Upper lobe of left lung (tissue), 6 donors: ENCODE measurements around the gene TAS2R60. TPM values are rescaled to one million over a fixed set of nuclear protein-coding genes. Genes with fewer than 3 reads are reported as not detected.
A peak's percentile ranks its signal among the peaks of the same experiment; 100 is the strongest.

ENCODE experiments used
- ATAC-seq, 2 donors: fragments of 200-7000 bp; cut with Tn5 transposase; one replicate each; pipeline ENCODE4 v1.9.1; 2022; ENCODE audit warnings: mild to moderate bottlenecking in 2 of 2, moderate library complexity in 2 of 2; ENCODE audit not compliant: low FRiP score in 2 of 2
- DNase-seq, 2 donors: peaks; one replicate each; pipeline ENCODE4 v3.0.0-alpha.2; 2019 to 2020
- H3K27ac ChIP-seq, 4 donors: fragments of 200-600 bp; sonication (generic); one replicate each; pipeline ENCODE4 v1.5.1; 2016 to 2019
- H3K27me3 ChIP-seq, 4 donors: fragments of 200-600 bp; sonication (generic); one replicate each; pipeline ENCODE4 v1.5.1; 2017 to 2019
- H3K36me3 ChIP-seq, 4 donors: fragments of 200-600 bp; sonication (generic); one replicate each; pipeline ENCODE4 v1.5.1; 2016 to 2019
- H3K4me1 ChIP-seq, 4 donors: fragments of 200-600 bp; sonication (generic); one replicate each; pipeline ENCODE4 v1.5.1; 2018 to 2019
- H3K4me3 ChIP-seq, 4 donors: fragments of 200-600 bp; sonication (generic); one replicate each; pipeline ENCODE4 v1.5.1; 2017 to 2019; ENCODE audit warnings: mild to moderate bottlenecking in 2 of 4, moderate library complexity in 1 of 4
- H3K9me3 ChIP-seq, 4 donors: fragments of 200-600 bp; sonication (generic); one replicate each; pipeline ENCODE4 v1.5.1; 2018 to 2019
- CTCF ChIP-seq, 6 experiments: fragments of 450-650 bp in 4 of 6; fragments of 200-600 bp in 2 of 6; sonication (generic) in 2 of 6; IDR thresholded peaks; one replicate each; pipeline ENCODE4 v1.5.1; 2016 to 2019; ENCODE audit warnings: antibody characterized with exemption in 6 of 6
- EP300 ChIP-seq, 4 donors: sonication (generic); formaldehyde crosslinking; IDR thresholded peaks; one replicate each; pipeline ENCODE4 v1.5.1; 2017; ENCODE audit warnings: antibody characterized with exemption in 4 of 4, control low read depth in 2 of 4
- POLR2A ChIP-seq, 4 donors: fragments of 450-650 bp; IDR thresholded peaks; one replicate each; pipeline ENCODE4 v1.5.1; 2016 to 2017; ENCODE audit warnings: antibody characterized with exemption in 4 of 4, mild to moderate bottlenecking in 2 of 4
- POLR2AphosphoS5 ChIP-seq, 2 donors: sonication (generic); formaldehyde crosslinking; IDR thresholded peaks; one replicate each; pipeline ENCODE4 v1.5.1; 2017; ENCODE audit warnings: antibody characterized with exemption in 2 of 2
- WGBS, 2 donors: methylation state at CpG; one replicate each; pipeline ENCODE4 v1.1.5; 2017 to 2018; 5-methylcytosine and 5-hydroxymethylcytosine counted together
- total RNA-seq, 6 donors: library from RNA; depleted of rRNA in 4 of 6; stranded (reverse); fragments of >200 nt in 4 of 6; gene quantifications; one replicate each; pipeline versions ENCODE4 v1.1.0 to v1.2.1, GENCODE V29; 2016 to 2021
- donor health status: DM: no; HTN: no; CAD: no; lungs with moderate emphysema.
- donor health status: DM: no; HTN: yes; CAD: no; lungs with severe emphysema.

TAS2R60 gene
- total RNA-seq, 6 donors from 2014 or later, result 0.83 to 3.1 (median 1.2) TPM; not detected in 3

- TF ChIP-seq EP300 (IDR thresholded peaks at IDR 0.05) (no peak), POLR2A (IDR thresholded peaks at IDR 0.05) (no peak), POLR2AphosphoS5 (IDR thresholded peaks at IDR 0.05) (no peak), CTCF (IDR thresholded peaks at IDR 0.05) (no peak)
- H3K4me1 ChIP-seq, result peaks cover 18 to 38% (median 33%) of the 10 kb centered on the region in 4 donors
- H3K9me3 ChIP-seq, result no peaks in the 10 kb centered on the region
- no peaks in the 10 kb centered on the region for H3K27me3 ChIP-seq
- H3K27ac ChIP-seq, result peak overlapping the region; percentile 40 to 81 (median 74)
- ATAC-seq, result peak; percentile 3 to 4
- WGBS, 2 donors, result 44 to 53% methylated on average over 10 to 13 of the region's 13 CpGs
- no peaks in the 10 kb centered on the region for H3K36me3 ChIP-seq
- peak overlapping the region in 3 of 4 donors; percentile 53 to 62 (median 59) for H3K4me3 ChIP-seq
- no peak for DNase-seq
Measured at GRCh38 chr7:143407287-143408251, 35.7 kb upstream of the TAS2R60 start.

DNA sequence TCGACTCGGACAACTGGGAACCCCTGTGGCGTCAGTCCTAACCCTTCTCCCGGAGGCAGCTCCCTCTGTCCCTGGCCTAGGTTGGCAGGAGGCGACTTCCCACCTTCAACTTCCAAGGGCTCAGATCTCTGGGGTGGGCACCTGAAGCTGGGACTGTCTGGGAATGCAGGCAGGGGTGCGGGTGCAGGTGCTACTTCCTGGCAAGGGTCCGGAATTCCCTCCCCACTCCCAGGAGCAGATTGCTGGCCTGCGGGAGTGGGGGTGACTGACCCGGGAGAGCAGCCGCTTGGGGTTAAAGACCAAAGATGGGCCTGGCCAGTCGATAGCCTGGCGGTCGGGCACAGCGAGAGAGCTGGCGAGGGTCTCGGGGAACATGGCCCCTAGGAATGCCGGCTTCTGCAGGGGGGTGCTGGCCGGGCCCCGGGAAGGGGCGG lies 35.0 kb upstream of the TAS2R60 start:
- Histone ChIP-seq H3K27ac (peak overlapping the region; percentile 40 to 81 (median 74)), H3K36me3 (no peaks in the 10 kb centered on the region), H3K4me1 (peaks cover 18 to 38% (median 33%) of the 10 kb centered on the region in 4 donors), H3K9me3 (no peaks in the 10 kb centered on the region), H3K27me3 (no peaks in the 10 kb centered on the region), H3K4me3 (peak overlapping the region; percentile 19 to 62 (median 56))
- TF ChIP-seq POLR2AphosphoS5 (IDR thresholded peaks at IDR 0.05), result no peak
- TF ChIP-seq CTCF (IDR thresholded peaks at IDR 0.05), result no peak
- no peak for TF ChIP-seq EP300 (IDR thresholded peaks at IDR 0.05)
- TF ChIP-seq POLR2A (IDR thresholded peaks at IDR 0.05), result no peak
- 16 to 34% methylated on average over 11 to 16 of the region's 20 CpGs for WGBS, 2 donors
- no peak for DNase-seq
- no peak for ATAC-seq

GRCh38 chr7:143408686-143409561 lies 34.3 kb upstream of the TAS2R60 start, which contains the start of gene EPHA1:
Gene EPHA1, minus strand, starts transcription at chr7:143408856. Its CDS starts 51 bp downstream, at chr7:143408805.
- DNase-seq (peak; percentile 74 to 90), ATAC-seq (peak; percentile 43 to 80)
- H3K4me1 ChIP-seq, result peaks cover 18 to 38% (median 33%) of the 10 kb centered on the region in 4 donors
- H3K36me3 ChIP-seq, result no peaks in the 10 kb centered on the region
- peak within 1 kb of the TSS; percentile 19 to 62 (median 56) for H3K4me3 ChIP-seq
- H3K9me3 ChIP-seq, result no peaks in the 10 kb centered on the region
- peak within 1 kb of the TSS; percentile 40 to 81 (median 74) for H3K27ac ChIP-seq
- no peaks in the 10 kb centered on the region for H3K27me3 ChIP-seq
- TF ChIP-seq EP300 (IDR thresholded peaks at IDR 0.05) (no peak), CTCF (IDR thresholded peaks at IDR 0.05) (peak in 5 of 6 experiments; percentile 11 to 48 (median 40))
- WGBS, 2 donors, result 11 to 16% methylated on average over 11 to 25 of the region's 39 CpGs

- no peak overlapping the region for H3K4me3 ChIP-seq
- peaks cover 18 to 38% (median 33%) of the 10 kb centered on the region in 4 donors for H3K4me1 ChIP-seq
- no peak for TF ChIP-seq EP300 (IDR thresholded peaks at IDR 0.05)
- TF ChIP-seq CTCF (IDR thresholded peaks at IDR 0.05), result no peak
- no peak for TF ChIP-seq POLR2AphosphoS5 (IDR thresholded peaks at IDR 0.05)
- TF ChIP-seq POLR2A (IDR thresholded peaks at IDR 0.05), result no peak
- H3K27me3 ChIP-seq, result no peaks in the 10 kb centered on the region
- H3K27ac ChIP-seq, result peak overlapping the region in 2 of 4 donors; percentile 29 to 71
- H3K36me3 ChIP-seq, result no peaks in the 10 kb centered on the region
- H3K9me3 ChIP-seq, result no peaks in the 10 kb centered on the region
- 14 to 30% methylated on average over 6 of the region's 6 CpGs for WGBS, 2 donors
- ATAC-seq (peak in 1 of 2 donors; percentile 67), DNase-seq (no peak)
Measured at GRCh38 chr7:143410521-143411004, 32.7 kb upstream of the TAS2R60 start.
